ENCODE measurements around the gene LHFPL2. TPM values are rescaled to one million over a fixed set of nuclear protein-coding genes. Genes with fewer than 3 reads are reported as not detected.

The LHFPL2 gene
- total and polyA plus RNA-seq, 2 donors (not counting 1 experiment from before 2014, with no cell fraction given) = 3.8 to 35.5 TPM

- Histone ChIP-seq H3K36me3 (replicated peaks in 1 of 2; ENCODE audit: control extremely low read depth in 1 of 2, control insufficient read depth in 1 of 2, extremely low read depth in 1 of 2, insufficient read depth in 2 of 2, low read length in 1 of 2) (no peaks in the 10 kb centered on the region), H3K9ac (ENCODE audit: low read length) (no peak overlapping the region), H3K27ac (ENCODE audit: low read length in 2 of 2) (no peak overlapping the region), H3K4me2 (replicated peaks; ENCODE audit: low read depth, low read length, poor library complexity, severe bottlenecking) (no peak overlapping the region), H3K4me3 (ENCODE audit: control extremely low read depth in 1 of 5, extremely low read depth in 1 of 5, insufficient read depth in 1 of 5, low read depth in 2 of 5, low read length in 4 of 5) (no peak overlapping the region), H3K4me1 (ENCODE audit: control insufficient read depth in 2 of 2, insufficient read depth in 2 of 2, low read length in 2 of 2) (peaks cover 10 to 13% of the 10 kb centered on the region in 2 donors), H4K20me1 (ENCODE audit: control insufficient read depth, insufficient read depth, low read length, poor library complexity, severe bottlenecking) (no peaks in the 10 kb centered on the region), H2AFZ (ENCODE audit: insufficient read depth, low read depth, low read length, poor library complexity, severe bottlenecking) (no peak overlapping the region), H3K9me3 (ENCODE audit: control extremely low read depth in 1 of 3, control insufficient read depth in 2 of 3, insufficient read depth in 1 of 3, low read length in 2 of 3) (no peaks in the 10 kb centered on the region), H3K27me3 (replicated peaks in 1 of 4; ENCODE audit: control extremely low read depth in 1 of 4, control insufficient read depth in 3 of 4, insufficient read depth in 4 of 4, low read length in 3 of 4) (no peaks in the 10 kb centered on the region), H3K79me2 (ENCODE audit: control insufficient read depth, insufficient read depth, low read length) (peaks cover 7% of the 10 kb centered on the region)
- no peak for TF ChIP-seq EZH2 (IDR thresholded peaks at IDR 0.05; ENCODE audit: borderline replicate concordance, insufficient read depth, low read depth, low read length, poor library complexity, severe bottlenecking)
- peaks cover 45% of the 10 kb centered on the region for H3K4me1 Mint-ChIP-seq
- DNase-seq (no peak), ATAC-seq (ENCODE audit: low read depth) (no peak)
- no peak overlapping the region for H3K27ac Mint-ChIP-seq
- H3K27me3 Mint-ChIP-seq = no peaks in the 10 kb centered on the region
- WGBS (ENCODE audit: insufficient coverage) = 65% methylated on average over 10 of the region's 13 CpGs
- ChIA-PET CTCF (interaction anchor here (0.6 kb wide), 1 partner anchor 9 kb away, joined by 3 read pairs; no protein-coding TSS in a partner anchor), POLR2A (no interaction called here)
- no peaks in the 10 kb centered on the region for H3K9me3 Mint-ChIP-seq (ENCODE audit: insufficient read depth)
- no peak overlapping the region for H3K4me3 Mint-ChIP-seq
- intact Hi-C loops (cut with micrococcal nuclease) = no loop called here
Observed at GRCh38 chr5:78497573-78498533, 150.7 kb downstream of the LHFPL2 start.

GRCh38 chr5:78496373-78496772, 152.2 kb downstream of the LHFPL2 start:
- no peak overlapping the region for H3K27ac ChIP-seq (ENCODE audit: low read length in 2 of 2)
- peaks cover 32% of the 10 kb centered on the region for H3K4me1 Mint-ChIP-seq
- ATAC-seq (ENCODE audit: low read depth) = no peak
- no peaks in the 10 kb centered on the region for H3K27me3 ChIP-seq (replicated peaks in 1 of 4; ENCODE audit: control extremely low read depth in 1 of 4, control insufficient read depth in 3 of 4, insufficient read depth in 4 of 4, low read length in 3 of 4)
- no peak overlapping the region for H3K4me2 ChIP-seq (replicated peaks; ENCODE audit: low read depth, low read length, poor library complexity, severe bottlenecking)
- TF ChIP-seq, protein P1, sequence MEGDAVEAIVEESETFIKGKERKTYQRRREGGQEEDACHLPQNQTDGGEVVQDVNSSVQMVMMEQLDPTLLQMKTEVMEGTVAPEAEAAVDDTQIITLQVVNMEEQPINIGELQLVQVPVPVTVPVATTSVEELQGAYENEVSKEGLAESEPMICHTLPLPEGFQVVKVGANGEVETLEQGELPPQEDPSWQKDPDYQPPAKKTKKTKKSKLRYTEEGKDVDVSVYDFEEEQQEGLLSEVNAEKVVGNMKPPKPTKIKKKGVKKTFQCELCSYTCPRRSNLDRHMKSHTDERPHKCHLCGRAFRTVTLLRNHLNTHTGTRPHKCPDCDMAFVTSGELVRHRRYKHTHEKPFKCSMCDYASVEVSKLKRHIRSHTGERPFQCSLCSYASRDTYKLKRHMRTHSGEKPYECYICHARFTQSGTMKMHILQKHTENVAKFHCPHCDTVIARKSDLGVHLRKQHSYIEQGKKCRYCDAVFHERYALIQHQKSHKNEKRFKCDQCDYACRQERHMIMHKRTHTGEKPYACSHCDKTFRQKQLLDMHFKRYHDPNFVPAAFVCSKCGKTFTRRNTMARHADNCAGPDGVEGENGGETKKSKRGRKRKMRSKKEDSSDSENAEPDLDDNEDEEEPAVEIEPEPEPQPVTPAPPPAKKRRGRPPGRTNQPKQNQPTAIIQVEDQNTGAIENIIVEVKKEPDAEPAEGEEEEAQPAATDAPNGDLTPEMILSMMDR (IDR thresholded peaks at IDR 0.05) = no peak
- no peak for TF ChIP-seq EZH2 (IDR thresholded peaks at IDR 0.05; ENCODE audit: borderline replicate concordance, insufficient read depth, low read depth, low read length, poor library complexity, severe bottlenecking)
- ChIA-PET POLR2A (no interaction called here), CTCF (interaction anchor here (1.6 kb wide), 1 partner anchor 29 kb away, joined by 5 read pairs; no protein-coding TSS in a partner anchor)
- no peaks in the 10 kb centered on the region for H3K27me3 Mint-ChIP-seq
- no peak overlapping the region for H3K4me3 ChIP-seq (ENCODE audit: control extremely low read depth in 1 of 5, extremely low read depth in 1 of 5, insufficient read depth in 1 of 5, low read depth in 2 of 5, low read length in 4 of 5)
- DNase-seq = no peak
- no peaks in the 10 kb centered on the region for H4K20me1 ChIP-seq (ENCODE audit: control insufficient read depth, insufficient read depth, low read length, poor library complexity, severe bottlenecking)
- no peak overlapping the region for H3K4me3 Mint-ChIP-seq
- no peak overlapping the region for H3K9ac ChIP-seq (ENCODE audit: low read length)
- peaks cover 4 to 10% of the 10 kb centered on the region in 2 donors for H3K4me1 ChIP-seq (ENCODE audit: control insufficient read depth in 2 of 2, insufficient read depth in 2 of 2, low read length in 2 of 2)
- no peaks in the 10 kb centered on the region for H3K9me3 ChIP-seq (ENCODE audit: control extremely low read depth in 1 of 3, control insufficient read depth in 2 of 3, insufficient read depth in 1 of 3, low read length in 2 of 3)
- peaks cover 7% of the 10 kb centered on the region for H3K79me2 ChIP-seq (ENCODE audit: control insufficient read depth, insufficient read depth, low read length)
- no peak overlapping the region for H2AFZ ChIP-seq (ENCODE audit: insufficient read depth, low read depth, low read length, poor library complexity, severe bottlenecking)
- intact Hi-C loops (cut with micrococcal nuclease) = no loop called here
- H3K27ac Mint-ChIP-seq = no peak overlapping the region
- H3K36me3 ChIP-seq (replicated peaks in 1 of 2; ENCODE audit: control extremely low read depth in 1 of 2, control insufficient read depth in 1 of 2, extremely low read depth in 1 of 2, insufficient read depth in 2 of 2, low read length in 1 of 2) = no peaks in the 10 kb centered on the region
- no peaks in the 10 kb centered on the region for H3K9me3 Mint-ChIP-seq (ENCODE audit: insufficient read depth)
